ENCODE results near the gene IGLL5.
A peak's percentile ranks its signal among the peaks of the same experiment; 100 is the strongest.

The IGLL5 gene

GRCh38 chr22:22941831-22942510, 54.4 kb downstream of the IGLL5 start:
- POLR2A ChIA-PET: no interaction called here
- no peak for TF ChIP-seq CTCF (IDR thresholded peaks at IDR 0.05; ENCODE audit: insufficient read depth, low read length, missing control alignments)
- H3K4me3 ChIP-seq (ENCODE audit: low read depth, low read length): no peak overlapping the region
- CTCF ChIA-PET: interaction anchor here (0.9 to 4.1 kb wide), 10 partner anchors 11 to 261 kb away, joined by 3 to 40 read pairs (median 5); no protein-coding TSS in a partner anchor
- no peak for DNase-seq (ENCODE audit: low read depth, low spot score)

- CTCF ChIA-PET: interaction anchor here (0.9 to 4.1 kb wide), 12 partner anchors 12 to 477 kb away, joined by 3 to 40 read pairs (median 5); no protein-coding TSS in a partner anchor
- POLR2A ChIA-PET: no interaction called here
- peak; percentile 70 for TF ChIP-seq CTCF (IDR thresholded peaks at IDR 0.05; ENCODE audit: insufficient read depth, low read length, missing control alignments)
- DNase-seq (ENCODE audit: low read depth, low spot score): no peak
- no peak overlapping the region for H3K4me3 ChIP-seq (ENCODE audit: low read depth, low read length)
These were observed 55.1 kb downstream of the IGLL5 start for GRCh38 chr22:22942511-22943329.

GRCh38 chr22:22943521-22944267, 56.1 kb downstream of the IGLL5 start:
- no peak for TF ChIP-seq CTCF (IDR thresholded peaks at IDR 0.05; ENCODE audit: insufficient read depth, low read length, missing control alignments)
- POLR2A ChIA-PET: no interaction called here
- no peak for DNase-seq (ENCODE audit: low read depth, low spot score)
- H3K4me3 ChIP-seq (ENCODE audit: low read depth, low read length): no peak overlapping the region
- CTCF ChIA-PET: interaction anchor here (1.1 to 4.1 kb wide), 8 partner anchors 12 to 478 kb away, joined by 3 to 40 read pairs (median 8); no protein-coding TSS in a partner anchor

GRCh38 chr22:22944268-22944985, 56.8 kb downstream of the IGLL5 start:
- CTCF ChIA-PET: interaction anchor here (1.0 to 4.1 kb wide), 7 partner anchors 11 to 478 kb away, joined by 3 to 40 read pairs (median 9); no protein-coding TSS in a partner anchor
- POLR2A ChIA-PET: no interaction called here

GRCh38 chr22:22945195-22945594, 57.6 kb downstream of the IGLL5 start:
- ChIA-PET POLR2A (no interaction called here), CTCF (interaction anchor here (1.0 to 3.9 kb wide), 4 partner anchors 11 to 193 kb away, joined by 3 to 33 read pairs (median 6); no protein-coding TSS in a partner anchor)
- H3K4me3 ChIP-seq (ENCODE audit: low read depth, low read length): no peak overlapping the region

More at GRCh38 chr22:22944268-22944985, 56.8 kb downstream of the IGLL5 start:
- no peak for TF ChIP-seq CTCF (IDR thresholded peaks at IDR 0.05; ENCODE audit: insufficient read depth, low read length, missing control alignments)
- H3K4me3 ChIP-seq (ENCODE audit: low read depth, low read length): no peak overlapping the region
- DNase-seq (ENCODE audit: low read depth, low spot score): no peak

More at GRCh38 chr22:22945195-22945594, 57.6 kb downstream of the IGLL5 start:
- DNase-seq (ENCODE audit: low read depth, low spot score): no peak
- no peak for TF ChIP-seq CTCF (IDR thresholded peaks at IDR 0.05; ENCODE audit: insufficient read depth, low read length, missing control alignments)

Data from AG04449 (cell line).